Forelimb muscle (tissue), 1 donor: ENCODE data around the gene NEK6. TPM values are rescaled to one million over a fixed set of nuclear protein-coding genes. Genes with fewer than 3 reads are reported as not detected.

ENCODE experiments used
- DNase-seq: peaks from one replicate; pipeline ENCODE4 v3.0.0-alpha.2; 2013; ENCODE audit warnings: low read depth
- polyA plus RNA-seq: library from polyadenylated mRNA; unstranded; fragments of 120-200 nt; gene quantifications from one replicate; pipeline ENCODE4 v1.2.1, GENCODE V29; 2013; ENCODE audit not compliant: insufficient read length

The NEK6 gene
- polyA plus RNA-seq, 1 donor, result 30.5 TPM

GRCh38 chr9:124373851-124374250 is 116.1 kb downstream of the NEK6 start:
- no peak for DNase-seq

DNA sequence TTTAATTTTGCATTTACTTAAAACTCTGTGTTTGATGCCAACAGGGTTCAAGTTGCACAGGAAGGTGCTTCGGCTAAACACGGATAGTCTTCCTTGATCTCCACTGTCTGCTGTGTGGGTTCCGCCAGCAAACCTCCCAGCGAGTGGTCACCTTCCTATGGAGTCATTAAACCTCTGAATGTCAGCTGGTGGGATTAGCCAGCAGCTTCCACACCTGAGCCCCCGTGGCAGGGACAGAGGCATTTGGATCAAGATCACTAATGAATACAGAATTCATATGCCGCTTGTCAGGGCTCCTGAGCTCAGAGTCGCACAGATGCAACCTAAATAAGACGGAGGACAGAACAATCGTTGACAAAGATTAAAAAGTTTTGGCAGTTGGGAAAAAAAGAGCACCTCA is 118.0 kb downstream of the NEK6 start:
- no peak for DNase-seq

DNA sequence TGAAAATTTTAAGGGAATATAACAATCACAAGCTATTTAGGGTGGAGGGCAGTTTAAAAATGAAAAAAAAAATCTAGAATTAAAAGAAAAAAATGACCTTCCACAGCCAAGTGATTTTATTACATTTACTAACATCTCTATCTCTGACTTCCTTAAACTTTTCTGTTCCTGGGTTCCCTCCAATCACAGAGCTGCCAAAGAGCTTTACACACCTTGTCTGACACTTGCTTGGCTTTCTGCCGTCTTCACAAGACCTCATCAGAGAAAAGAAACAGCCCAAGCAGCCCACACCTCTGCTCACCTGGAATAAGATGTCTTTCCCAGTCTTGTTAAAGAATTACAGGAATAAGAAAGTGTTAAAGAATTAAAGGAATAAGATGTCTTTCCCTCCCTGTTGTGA is 118.6 kb downstream of the NEK6 start:
- no peak for DNase-seq

GRCh38 chr9:124377551-124378406 is 120.0 kb downstream of the NEK6 start:
- no peak for DNase-seq

- no peak for DNase-seq
Measured at GRCh38 chr9:124381170-124381945, 123.6 kb downstream of the NEK6 start.

- no peak for DNase-seq
Measured at GRCh38 chr9:124384210-124384609, 126.5 kb downstream of the NEK6 start.

GRCh38 chr9:124384846-124385245 is 127.1 kb downstream of the NEK6 start:
- no peak for DNase-seq

GRCh38 chr9:124385623-124386022 is 127.9 kb downstream of the NEK6 start:
- no peak for DNase-seq

GRCh38 chr9:124386201-124386600 is 128.5 kb downstream of the NEK6 start:
- DNase-seq, result no peak

GRCh38 chr9:124388275-124389048 is 130.7 kb downstream of the NEK6 start:
- DNase-seq, result no peak

GRCh38 chr9:124389146-124389939 is 131.6 kb downstream of the NEK6 start:
- no peak for DNase-seq

DNA sequence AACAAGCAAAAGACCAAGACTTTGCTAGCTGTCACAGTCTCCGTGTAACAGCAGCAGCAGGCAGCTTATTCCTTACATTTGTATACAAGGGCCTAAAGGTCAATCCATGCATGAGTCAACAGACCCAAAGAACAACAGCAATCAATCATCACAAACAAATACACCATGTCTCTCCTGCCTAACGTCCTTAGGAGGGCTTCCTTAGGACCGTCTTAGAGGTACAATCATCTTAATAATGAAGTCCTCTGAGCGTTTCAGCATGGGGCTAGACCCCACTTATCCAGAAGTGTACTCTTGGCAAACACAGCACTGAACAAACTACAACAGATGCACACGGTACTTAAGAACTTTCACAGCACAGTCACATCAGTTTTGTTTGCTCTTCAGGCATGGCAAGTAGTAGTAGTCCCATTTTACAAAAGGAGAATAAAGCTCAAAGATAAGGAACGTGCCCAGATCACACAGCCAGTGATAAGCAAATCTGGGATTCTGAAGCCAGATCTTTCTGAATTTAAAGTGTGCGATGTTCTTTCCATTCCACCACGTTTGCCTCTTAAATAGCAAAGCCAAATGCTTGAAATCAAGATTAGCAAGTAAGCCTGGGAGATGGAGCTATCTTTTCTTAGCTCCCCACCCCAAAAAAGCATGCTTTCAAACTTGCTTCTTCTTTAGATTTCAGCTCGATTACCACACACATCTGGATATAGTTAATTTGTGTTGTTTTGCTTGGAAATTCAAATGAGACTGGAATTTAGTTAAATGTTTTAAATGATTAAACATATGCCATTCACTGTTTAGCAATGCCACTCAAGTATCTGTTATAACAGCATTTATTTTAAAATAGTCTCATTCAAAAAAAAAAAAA is 133.3 kb downstream of the NEK6 start:
- no peak for DNase-seq

GRCh38 chr9:124392254-124392870 is 134.6 kb downstream of the NEK6 start:
- DNase-seq, result no peak

GRCh38 chr9:124392871-124393460 is 135.2 kb downstream of the NEK6 start:
- DNase-seq, result no peak

DNA sequence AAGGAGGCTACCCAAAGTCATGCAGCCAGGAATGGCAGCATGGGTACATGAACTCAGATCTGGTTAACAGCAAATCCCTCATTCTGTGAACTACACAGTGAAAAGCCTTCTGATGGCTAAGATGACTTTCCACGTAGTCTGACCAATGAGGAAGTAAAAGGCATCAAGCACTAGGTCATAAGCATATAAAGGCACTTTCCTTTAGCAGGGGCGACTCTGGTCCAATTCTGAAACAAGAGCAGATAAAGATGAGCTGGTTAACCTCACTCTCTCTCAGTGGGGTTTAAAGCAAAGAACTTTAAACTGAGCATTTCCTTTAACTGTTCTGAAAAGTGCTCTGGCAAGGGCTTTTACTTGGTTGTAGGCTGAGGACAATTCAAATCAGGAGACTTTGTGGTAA is 136.4 kb downstream of the NEK6 start:
- no peak for DNase-seq

GRCh38 chr9:124394596-124394995 is 136.8 kb downstream of the NEK6 start:
- no peak for DNase-seq

- no peak for DNase-seq
Measured at GRCh38 chr9:124395826-124396225, 138.1 kb downstream of the NEK6 start.

DNA sequence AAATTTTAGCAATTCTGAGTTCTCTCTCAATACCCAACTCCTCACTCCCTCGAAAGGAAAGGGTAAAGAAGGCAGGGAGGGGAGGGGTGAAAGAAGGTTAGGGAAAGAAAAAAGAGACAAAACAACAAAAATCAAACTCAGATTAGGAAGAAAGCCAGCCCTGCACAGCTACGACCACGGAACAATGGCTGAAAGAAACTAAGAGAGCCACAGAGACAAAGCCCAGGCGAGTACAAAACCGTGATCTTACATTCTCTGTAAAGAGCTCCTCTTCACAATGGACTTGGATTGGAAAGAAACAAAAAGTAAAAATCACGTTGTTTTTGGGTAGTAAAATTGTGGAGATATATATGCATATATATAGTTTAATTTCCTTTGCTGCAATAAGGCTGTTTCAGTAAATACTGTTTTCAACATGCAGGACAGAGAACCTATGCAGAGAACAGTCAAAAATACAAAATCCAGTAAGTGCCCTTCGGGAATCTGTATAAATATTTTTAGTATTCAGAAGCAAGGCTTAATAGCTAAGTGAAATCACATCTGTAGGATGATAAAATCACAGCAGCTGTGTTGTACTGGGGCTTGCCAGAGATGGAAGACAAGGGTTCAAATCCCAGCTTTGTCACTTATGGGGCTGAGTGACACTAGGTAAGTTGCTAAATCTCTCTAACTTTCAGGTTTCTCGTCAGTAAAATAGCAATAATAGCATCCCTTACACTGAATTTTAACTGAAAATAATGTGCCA is 140.6 kb downstream of the NEK6 start:
- no peak for DNase-seq
